HUES6 (cell line): ENCODE results near the gene AGPAT3.
"Not testable (repeated sequence)": the region's sequence is repeated elsewhere in the genome, so short reads cannot be mapped to it uniquely, and the experiment has no call there.

ENCODE experiments used
- H3K27ac ChIP-seq: 2 replicates; pipeline ENCODE4 v1.7.0; 2013; ENCODE audit warnings: low read depth, mild to moderate bottlenecking, low read length, inconsistent platforms
- H3K27me3 ChIP-seq: 2 replicates; pipeline ENCODE4 v1.6.1; 2013; ENCODE audit warnings: low read length; ENCODE audit not compliant: control insufficient read depth, insufficient read depth
- H3K36me3 ChIP-seq: 2 replicates; pipeline ENCODE4 v1.6.1; 2013; ENCODE audit warnings: low read length; ENCODE audit not compliant: control insufficient read depth, insufficient read depth
- H3K4me1 ChIP-seq: 2 replicates; pipeline ENCODE4 v1.6.1; 2013; ENCODE audit warnings: low read length; ENCODE audit not compliant: control insufficient read depth, insufficient read depth
- H3K4me3 ChIP-seq: 2 replicates; pipeline ENCODE4 v1.5.1; 2013; ENCODE audit warnings: low read depth, low read length
- H3K9ac ChIP-seq: one replicate; pipeline ENCODE4 v1.6.1; 2013; ENCODE audit warnings: mild to moderate bottlenecking, low read length
- H3K9me3 ChIP-seq: 2 replicates; pipeline ENCODE4 v1.6.1; 2013; ENCODE audit warnings: low read depth, low read length; ENCODE audit not compliant: control insufficient read depth, insufficient read depth

The AGPAT3 gene

GRCh38 chr21:43835050-43835449, 30.0 kb upstream of the AGPAT3 start:
- H3K27me3 ChIP-seq, result no peaks in the 10 kb centered on the region
- H3K27ac ChIP-seq, result no peak overlapping the region
- no peaks in the 10 kb centered on the region for H3K36me3 ChIP-seq
- no peaks in the 10 kb centered on the region for H3K9me3 ChIP-seq
- no peak overlapping the region for H3K4me3 ChIP-seq
- H3K4me1 ChIP-seq, result no peaks in the 10 kb centered on the region
- no peak overlapping the region for H3K9ac ChIP-seq

GRCh38 chr21:43835861-43836260, 29.2 kb upstream of the AGPAT3 start:
- no peaks in the 10 kb centered on the region for H3K36me3 ChIP-seq
- H3K27ac ChIP-seq, result no peak overlapping the region
- H3K9ac ChIP-seq, result no peak overlapping the region
- H3K4me1 ChIP-seq, result no peaks in the 10 kb centered on the region
- no peaks in the 10 kb centered on the region for H3K9me3 ChIP-seq
- H3K27me3 ChIP-seq, result no peaks in the 10 kb centered on the region
- no peak overlapping the region for H3K4me3 ChIP-seq

DNA sequence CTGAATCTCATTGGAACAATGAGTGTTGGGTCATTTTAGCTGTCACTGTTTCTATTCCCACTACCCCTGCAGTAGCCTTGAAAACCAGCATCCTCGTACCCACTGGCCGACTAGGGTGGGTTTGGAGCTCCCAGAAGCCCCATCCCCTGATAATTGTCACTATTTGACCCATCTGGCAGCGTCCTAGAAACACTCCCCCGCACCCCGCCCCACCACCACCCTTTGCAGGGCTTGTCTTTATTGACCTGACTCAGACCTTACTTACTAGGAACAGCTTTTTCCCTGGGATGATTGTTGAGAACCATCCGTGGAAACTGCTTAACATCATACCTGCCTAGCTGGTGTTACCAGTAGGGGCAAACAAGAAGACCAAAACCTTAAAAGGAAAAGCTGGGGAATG, 28.4 kb upstream of the AGPAT3 start:
- H3K4me1 ChIP-seq, result no peaks in the 10 kb centered on the region
- no peak overlapping the region for H3K4me3 ChIP-seq
- H3K27me3 ChIP-seq, result no peaks in the 10 kb centered on the region
- H3K9ac ChIP-seq, result no peak overlapping the region
- H3K36me3 ChIP-seq, result no peaks in the 10 kb centered on the region
- H3K27ac ChIP-seq, result no peak overlapping the region
- no peaks in the 10 kb centered on the region for H3K9me3 ChIP-seq

- H3K9me3 ChIP-seq, result no peaks in the 10 kb centered on the region
- H3K27ac ChIP-seq, result no peak overlapping the region
- H3K4me1 ChIP-seq, result no peaks in the 10 kb centered on the region
- H3K36me3 ChIP-seq, result no peaks in the 10 kb centered on the region
- H3K27me3 ChIP-seq, result no peaks in the 10 kb centered on the region
- no peak overlapping the region for H3K9ac ChIP-seq
- H3K4me3 ChIP-seq, result no peak overlapping the region
Observed at GRCh38 chr21:43840259-43840658, 24.8 kb upstream of the AGPAT3 start.

DNA sequence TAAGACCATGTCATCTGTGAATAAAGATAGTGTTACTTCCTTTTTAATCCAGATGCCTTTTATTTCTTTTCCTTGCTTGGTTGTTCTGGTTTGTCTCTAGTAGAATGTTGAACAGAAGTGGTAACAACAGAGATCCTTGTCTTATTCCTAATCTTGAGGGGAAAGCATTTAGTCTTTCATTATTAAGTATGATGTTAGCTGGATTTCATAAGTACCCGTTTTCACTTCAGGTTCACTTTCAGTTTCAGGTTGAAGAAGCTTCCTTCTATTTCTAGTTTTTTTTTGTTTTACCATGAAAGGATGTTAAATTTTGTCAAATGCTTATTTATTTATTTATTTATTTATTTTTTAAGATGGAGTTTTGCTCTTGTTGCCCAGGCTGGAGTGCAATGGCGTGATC, 22.3 kb upstream of the AGPAT3 start:
- H3K36me3 ChIP-seq, result no peaks in the 10 kb centered on the region
- no peaks in the 10 kb centered on the region for H3K9me3 ChIP-seq
- no peaks in the 10 kb centered on the region for H3K27me3 ChIP-seq
- H3K9ac ChIP-seq, result no peak overlapping the region
- no peaks in the 10 kb centered on the region for H3K4me1 ChIP-seq
- H3K27ac ChIP-seq, result no peak overlapping the region
- H3K4me3 ChIP-seq, result no peak overlapping the region

GRCh38 chr21:43844906-43845305, 20.1 kb upstream of the AGPAT3 start:
- not testable (repeated sequence) for H3K4me1 ChIP-seq, H3K36me3 ChIP-seq, H3K4me3 ChIP-seq, H3K9me3 ChIP-seq, H3K27ac ChIP-seq, H3K9ac ChIP-seq, H3K27me3 ChIP-seq

- no peak overlapping the region for H3K4me3 ChIP-seq
- no peak overlapping the region for H3K27ac ChIP-seq
- H3K4me1 ChIP-seq, result no peaks in the 10 kb centered on the region
- no peaks in the 10 kb centered on the region for H3K36me3 ChIP-seq
- no peak overlapping the region for H3K9ac ChIP-seq
- no peaks in the 10 kb centered on the region for H3K27me3 ChIP-seq
- peaks cover 2% of the 10 kb centered on the region; the same call in 1 of the 2 replicates for H3K9me3 ChIP-seq
Observed at GRCh38 chr21:43845386-43845785, 19.6 kb upstream of the AGPAT3 start.

DNA sequence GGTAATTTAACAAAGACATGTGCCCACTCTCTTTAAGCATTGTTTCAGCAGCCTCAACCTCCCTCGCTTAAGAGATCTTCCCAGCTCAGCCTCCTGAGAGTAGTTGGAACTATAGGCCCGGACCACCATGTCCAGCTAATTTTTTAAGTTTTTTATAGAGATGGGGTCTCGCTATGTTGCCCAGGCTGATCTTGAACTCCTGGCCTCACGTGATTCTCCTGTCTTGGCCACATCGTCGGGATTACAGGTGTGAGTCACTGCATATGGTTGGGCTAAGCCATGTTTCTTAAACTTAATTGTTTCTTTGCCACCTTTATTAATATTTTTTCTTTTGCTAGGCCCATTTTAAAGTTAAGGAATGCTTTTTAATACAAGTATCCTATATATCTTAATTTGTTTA, 18.6 kb upstream of the AGPAT3 start:
- Histone ChIP-seq H3K36me3 (no peaks in the 10 kb centered on the region), H3K9me3 (peaks cover 8% of the 10 kb centered on the region; the same call in 1 of the 2 replicates), H3K4me3 (no peak overlapping the region), H3K4me1 (no peaks in the 10 kb centered on the region), H3K27ac (no peak overlapping the region), H3K9ac (no peak overlapping the region), H3K27me3 (no peaks in the 10 kb centered on the region)

- H3K27ac ChIP-seq, result no peak overlapping the region
- H3K27me3 ChIP-seq, result no peaks in the 10 kb centered on the region
- H3K9me3 ChIP-seq, result peaks cover 8% of the 10 kb centered on the region; the same call in 1 of the 2 replicates
- no peaks in the 10 kb centered on the region for H3K4me1 ChIP-seq
- no peaks in the 10 kb centered on the region for H3K36me3 ChIP-seq
- H3K4me3 ChIP-seq, result no peak overlapping the region
- H3K9ac ChIP-seq, result no peak overlapping the region
Observed at GRCh38 chr21:43847301-43847700, 17.7 kb upstream of the AGPAT3 start.

- Histone ChIP-seq H3K36me3 (no peaks in the 10 kb centered on the region), H3K9ac (no peak overlapping the region)
Observed at GRCh38 chr21:43848771-43849170, 16.3 kb upstream of the AGPAT3 start.

GRCh38 chr21:43849532-43850299, 15.3 kb upstream of the AGPAT3 start:
- Histone ChIP-seq H3K4me1 (no peaks in the 10 kb centered on the region), H3K36me3 (no peaks in the 10 kb centered on the region), H3K9me3 (peaks cover 8% of the 10 kb centered on the region; the same call in 1 of the 2 replicates), H3K27me3 (no peaks in the 10 kb centered on the region), H3K4me3 (no peak overlapping the region), H3K9ac (no peak overlapping the region), H3K27ac (no peak overlapping the region)

More at GRCh38 chr21:43848771-43849170, 16.3 kb upstream of the AGPAT3 start:
- Histone ChIP-seq H3K9me3 (peaks cover 8% of the 10 kb centered on the region; the same call in 1 of the 2 replicates), H3K4me3 (no peak overlapping the region), H3K4me1 (no peaks in the 10 kb centered on the region), H3K27ac (no peak overlapping the region), H3K27me3 (no peaks in the 10 kb centered on the region)
